Activated T-helper 17 cell treated with anti-CD3 and anti-CD28 coated beads, Interleukin-2, amount 50 U/mL, for 72 hours (primary cell): Measurements from ENCODE around the gene SERPINB6. TPM values are rescaled to one million over a fixed set of nuclear protein-coding genes. Genes with fewer than 3 reads are reported as not detected.
"Not testable (repeated sequence)": the region's sequence is repeated elsewhere in the genome, so short reads cannot be mapped to it uniquely, and the experiment has no call there.

ENCODE experiments used
- ATAC-seq: fragments of 150-1000 bp; cut with Tn5 transposase; replicated peaks from 2 replicates; pipeline ENCODE4 v1.10.0; 2021; ENCODE audit warnings: mild to moderate bottlenecking, moderate library complexity
- H3K27ac Mint-ChIP-seq: one replicate; pipeline ENCODE4 v1.8.0; 2022; ENCODE audit warnings: mixed read lengths
- H3K27me3 Mint-ChIP-seq: one replicate; pipeline ENCODE4 v1.8.0; 2022; ENCODE audit warnings: mixed read lengths
- H3K36me3 Mint-ChIP-seq: one replicate; pipeline ENCODE4 v1.8.0; 2022; ENCODE audit warnings: low read depth, mild to moderate bottlenecking, mixed read lengths
- H3K4me1 Mint-ChIP-seq: one replicate; pipeline ENCODE4 v1.8.0; 2022; ENCODE audit warnings: mixed read lengths
- H3K4me3 Mint-ChIP-seq: one replicate; pipeline ENCODE4 v1.8.0; 2022; ENCODE audit warnings: mild to moderate bottlenecking, mixed read lengths
- H3K9me3 Mint-ChIP-seq: one replicate; pipeline ENCODE4 v1.8.0; 2022; ENCODE audit warnings: mixed read lengths
- total RNA-seq, 2 donors: library from RNA; stranded (reverse); gene quantifications; one replicate each; pipeline ENCODE4 v1.2.3, GENCODE V29; 2022

The SERPINB6 gene
- total RNA-seq, 2 donors from 2014 or later, result 22.1 to 26.0 TPM

GRCh38 chr6:2948228-2949025, 22.9 kb downstream of the SERPINB6 start:
- H3K4me1 Mint-ChIP-seq, result peaks cover 3% of the 10 kb centered on the region
- ATAC-seq, result no peak

GRCh38 chr6:2947445-2947844, 23.9 kb downstream of the SERPINB6 start:
- H3K27me3 Mint-ChIP-seq, result peaks cover 21% of the 10 kb centered on the region
- no peak overlapping the region for H3K27ac Mint-ChIP-seq
- H3K36me3 Mint-ChIP-seq, result no peaks in the 10 kb centered on the region
- H3K4me3 Mint-ChIP-seq, result no peak overlapping the region
- no peaks in the 10 kb centered on the region for H3K9me3 Mint-ChIP-seq
- ATAC-seq, result no peak
- peaks cover 13% of the 10 kb centered on the region for H3K4me1 Mint-ChIP-seq

More at GRCh38 chr6:2948228-2949025, 22.9 kb downstream of the SERPINB6 start:
- Mint-ChIP-seq H3K27ac (no peak overlapping the region), H3K4me3 (no peak overlapping the region), H3K36me3 (no peaks in the 10 kb centered on the region), H3K27me3 (peaks cover 13% of the 10 kb centered on the region), H3K9me3 (no peaks in the 10 kb centered on the region)

- peaks cover 2% of the 10 kb centered on the region for H3K9me3 Mint-ChIP-seq
- peaks cover 21% of the 10 kb centered on the region for H3K27me3 Mint-ChIP-seq
- ATAC-seq, result no peak
- peaks cover 26% of the 10 kb centered on the region for H3K4me1 Mint-ChIP-seq
- H3K27ac Mint-ChIP-seq, result no peak overlapping the region
- H3K36me3 Mint-ChIP-seq, result no peaks in the 10 kb centered on the region
- no peak overlapping the region for H3K4me3 Mint-ChIP-seq
Measured at GRCh38 chr6:2945153-2945452, 26.3 kb downstream of the SERPINB6 start.

GRCh38 chr6:2944405-2945152, 26.8 kb downstream of the SERPINB6 start:
- ATAC-seq, result no peak
- H3K9me3 Mint-ChIP-seq, result peaks cover 4% of the 10 kb centered on the region
- H3K4me3 Mint-ChIP-seq, result no peak overlapping the region
- H3K4me1 Mint-ChIP-seq, result peaks cover 28% of the 10 kb centered on the region
- H3K27me3 Mint-ChIP-seq, result peaks cover 21% of the 10 kb centered on the region
- H3K36me3 Mint-ChIP-seq, result no peaks in the 10 kb centered on the region
- no peak overlapping the region for H3K27ac Mint-ChIP-seq

- Mint-ChIP-seq H3K4me3 (peak overlapping the region; percentile 53), H3K36me3 (no peaks in the 10 kb centered on the region), H3K4me1 (peaks cover 30% of the 10 kb centered on the region), H3K9me3 (peaks cover 4% of the 10 kb centered on the region), H3K27ac (no peak overlapping the region), H3K27me3 (peaks cover 21% of the 10 kb centered on the region)
- no peak for ATAC-seq
Measured at GRCh38 chr6:2943564-2943955, 27.8 kb downstream of the SERPINB6 start.

- Mint-ChIP-seq H3K36me3 (no peaks in the 10 kb centered on the region), H3K4me1 (peaks cover 35% of the 10 kb centered on the region), H3K27me3 (peaks cover 21% of the 10 kb centered on the region), H3K27ac (no peak overlapping the region), H3K4me3 (peak overlapping the region; percentile 53), H3K9me3 (peaks cover 4% of the 10 kb centered on the region)
- no peak for ATAC-seq
Measured at GRCh38 chr6:2942914-2943563, 28.3 kb downstream of the SERPINB6 start.

- H3K27ac Mint-ChIP-seq, result not testable (repeated sequence)
Measured at GRCh38 chr6:2942116-2942515, 29.3 kb downstream of the SERPINB6 start.

GRCh38 chr6:2940851-2941250, 30.5 kb downstream of the SERPINB6 start:
- Mint-ChIP-seq H3K4me3 (peak overlapping the region; percentile 31), H3K27ac (peak overlapping the region; percentile 94), H3K27me3 (peaks cover 18% of the 10 kb centered on the region), H3K4me1 (peaks cover 49% of the 10 kb centered on the region), H3K9me3 (peaks cover 8% of the 10 kb centered on the region), H3K36me3 (peaks cover 7% of the 10 kb centered on the region)
- no peak for ATAC-seq

More at GRCh38 chr6:2942116-2942515, 29.3 kb downstream of the SERPINB6 start:
- Mint-ChIP-seq H3K27me3 (peaks cover 18% of the 10 kb centered on the region), H3K4me1 (peaks cover 40% of the 10 kb centered on the region), H3K4me3 (peak overlapping the region; percentile 31)
- H3K36me3 Mint-ChIP-seq, H3K9me3 Mint-ChIP-seq, ATAC-seq: not testable (repeated sequence)

GRCh38 chr6:2940010-2940850, 31.1 kb downstream of the SERPINB6 start:
- Mint-ChIP-seq H3K9me3 (peaks cover 8% of the 10 kb centered on the region), H3K27me3 (peaks cover 17% of the 10 kb centered on the region), H3K36me3 (peaks cover 7% of the 10 kb centered on the region), H3K4me1 (peaks cover 49% of the 10 kb centered on the region), H3K27ac (peak overlapping the region; percentile 94), H3K4me3 (peak overlapping the region; percentile 61)
- ATAC-seq, result peak; percentile 93

- H3K9me3 Mint-ChIP-seq, result peaks cover 8% of the 10 kb centered on the region
- peaks cover 10% of the 10 kb centered on the region for H3K27me3 Mint-ChIP-seq
- peaks cover 7% of the 10 kb centered on the region for H3K36me3 Mint-ChIP-seq
- peaks cover 46% of the 10 kb centered on the region for H3K4me1 Mint-ChIP-seq
- peak overlapping the region; percentile 61 for H3K4me3 Mint-ChIP-seq
- H3K27ac Mint-ChIP-seq, result peak overlapping the region; percentile 94
- no peak for ATAC-seq
Measured at GRCh38 chr6:2939315-2940009, 31.9 kb downstream of the SERPINB6 start.

- H3K4me1 Mint-ChIP-seq, result peaks cover 46% of the 10 kb centered on the region
- H3K9me3 Mint-ChIP-seq, result peaks cover 8% of the 10 kb centered on the region
- peak overlapping the region; percentile 73 for H3K4me3 Mint-ChIP-seq
- peaks cover 9% of the 10 kb centered on the region for H3K27me3 Mint-ChIP-seq
- no peak for ATAC-seq
- H3K36me3 Mint-ChIP-seq, result peaks cover 7% of the 10 kb centered on the region
- peak overlapping the region; percentile 48 for H3K27ac Mint-ChIP-seq
Measured at GRCh38 chr6:2938632-2939083, 32.7 kb downstream of the SERPINB6 start.

GRCh38 chr6:2938004-2938631, 33.2 kb downstream of the SERPINB6 start:
- H3K9me3 Mint-ChIP-seq, result peaks cover 8% of the 10 kb centered on the region
- H3K4me1 Mint-ChIP-seq, result peaks cover 43% of the 10 kb centered on the region
- ATAC-seq, result no peak

GRCh38 chr6:2937627-2938003, 33.8 kb downstream of the SERPINB6 start:
- H3K27me3 Mint-ChIP-seq, result peaks cover under 1% of the 10 kb centered on the region
- H3K4me1 Mint-ChIP-seq, result peaks cover 38% of the 10 kb centered on the region
- peak overlapping the region; percentile 73 for H3K4me3 Mint-ChIP-seq
- H3K27ac Mint-ChIP-seq, result peak overlapping the region; percentile 88
- ATAC-seq, result no peak
- H3K9me3 Mint-ChIP-seq, result peaks cover 8% of the 10 kb centered on the region
- peaks cover 7% of the 10 kb centered on the region for H3K36me3 Mint-ChIP-seq

More at GRCh38 chr6:2938004-2938631, 33.2 kb downstream of the SERPINB6 start:
- H3K36me3 Mint-ChIP-seq, result peaks cover 7% of the 10 kb centered on the region
- peaks cover 5% of the 10 kb centered on the region for H3K27me3 Mint-ChIP-seq
- peak overlapping the region; percentile 48 for H3K27ac Mint-ChIP-seq
- H3K4me3 Mint-ChIP-seq, result peak overlapping the region; percentile 73
